ENCODE results near the gene ITGA1.

- TF ChIP-seq CTCF (IDR thresholded peaks at IDR 0.05) (no peak), POLR2A (IDR thresholded peaks at IDR 0.05) (no peak)
Observed at GRCh38 chr5:52956014-52956413, 168.3 kb downstream of the ITGA1 start.
